Measurements from ENCODE around the gene GRHL1.

The GRHL1 gene

DNA sequence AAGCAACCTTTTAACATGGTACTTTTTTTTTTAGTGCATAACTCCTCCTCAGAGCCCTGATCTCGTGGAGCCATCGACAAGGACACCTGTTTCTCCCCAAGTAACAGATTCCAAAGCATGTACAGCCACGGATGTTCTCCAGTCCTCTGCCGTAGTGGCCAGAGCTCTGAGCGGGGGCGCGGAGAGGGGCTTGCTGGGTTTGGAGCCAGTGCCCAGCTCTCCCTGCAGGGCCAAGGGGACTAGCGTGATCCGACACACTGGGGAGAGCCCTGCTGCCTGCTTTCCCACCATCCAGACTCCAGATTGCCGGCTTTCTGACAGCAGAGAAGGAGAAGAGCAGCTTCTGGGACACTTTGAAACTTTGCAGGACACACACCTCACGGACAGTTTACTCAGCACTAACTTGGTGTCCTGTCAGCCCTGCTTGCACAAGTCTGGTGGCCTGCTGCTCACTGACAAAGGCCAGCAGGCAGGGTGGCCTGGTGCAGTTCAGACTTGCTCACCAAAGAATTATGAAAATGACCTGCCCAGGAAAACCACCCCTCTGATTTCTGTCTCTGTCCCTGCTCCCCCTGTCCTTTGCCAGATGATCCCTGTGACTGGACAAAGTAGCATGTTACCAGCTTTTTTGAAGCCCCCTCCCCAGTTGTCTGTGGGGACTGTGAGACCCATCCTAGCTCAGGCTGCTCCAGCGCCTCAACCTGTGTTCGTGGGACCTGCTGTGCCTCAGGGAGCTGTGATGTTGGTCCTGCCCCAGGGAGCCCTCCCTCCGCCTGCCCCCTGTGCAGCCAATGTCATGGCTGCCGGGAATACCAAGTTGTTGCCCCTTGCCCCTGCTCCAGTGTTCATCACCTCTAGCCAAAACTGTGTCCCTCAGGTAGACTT is 96.4 kb downstream of the GRHL1 start:
- no peak for DNase-seq

- no peak for DNase-seq
Observed at GRCh38 chr2:10048501-10049171, 97.1 kb downstream of the GRHL1 start.

Data from activated gamma-delta T cell (primary cell).